HCT116 (cell line): ENCODE measurements around the gene IMPG1. TPM values are rescaled to one million over a fixed set of nuclear protein-coding genes. Genes with fewer than 3 reads are reported as not detected.

Experiments used
- ATAC-seq: fragments of 200-7000 bp; cut with Tn5 transposase; 2 replicates; pipeline ENCODE4 v1.9.1; 2020; ENCODE audit warnings: mild to moderate bottlenecking, moderate library complexity
- BruUV-seq: library from RNA; stranded (reverse); fragments of 400-500 nt; replicated peaks from 2 replicates; lab custom pipeline; 2021; lab: Mats Ljungman, UMichigan
- CTCF ChIA-PET: fragments of 300-600 bp; sonication (Branson Sonifier 250); formaldehyde crosslinking; loops from one replicate; lab custom pipeline; 2021; ENCODE audit warnings: antibody characterized with exemption; lab: Charles Lee
- POLR2A ChIA-PET: fragments of 300-600, 350-600 bp; sonication (Branson Sonifier 250); formaldehyde crosslinking; loops from one replicate; lab custom pipeline; 2021; ENCODE audit warnings: antibody characterized with exemption; lab: Charles Lee
- RAD21 ChIA-PET, 2 experiments: fragments of 300-600 bp; sonication (Branson Sonifier 250); formaldehyde crosslinking; loops; one replicate each; lab custom pipeline; 2023; ENCODE audit warnings: low total read pairs in 2 of 2; ENCODE audit not compliant: uncharacterized antibody in 2 of 2, unreplicated experiment in 2 of 2, low non-redundant PET in 1 of 2; lab: Charles Lee
- DNase-seq: peaks from one replicate; pipeline ENCODE4 v3.0.0-alpha.2; 2010; ENCODE audit warnings: low read depth, low spot score
- H2AFZ ChIP-seq: fragments of 200-600 bp; shearing (Covaris generic), sonication (generic); 2 replicates; pipeline ENCODE4 v1.6.1; 2017; ENCODE audit warnings: low read depth, mixed run types, mixed read lengths, antibody characterized with exemption, low read length; ENCODE audit not compliant: poor library complexity, severe bottlenecking
- H3K27ac ChIP-seq: 2 replicates; pipeline ENCODE4 v1.5.1; 2012; ENCODE audit warnings: low read depth, low read length
- H3K27me3 ChIP-seq: fragments of 200-600 bp; sonication (generic); 2 replicates; pipeline ENCODE4 v1.6.1; 2016; ENCODE audit warnings: mixed run types, low read length, mixed read lengths; ENCODE audit not compliant: insufficient read depth
- H3K36me3 ChIP-seq, 2 experiments: fragments of 200-500 bp in 1 of 2; fragments of 200-600 bp in 1 of 2; sonication (Bioruptor generic) in 1 of 2; sonication (generic) in 1 of 2; 2 replicates each; pipeline versions ENCODE4 v1.5.1 to v1.6.1; 2014 to 2016; ENCODE audit warnings: low read length in 2 of 2, inconsistent platforms in 1 of 2, mixed read lengths in 1 of 2, mixed run types in 1 of 2; ENCODE audit not compliant: insufficient read depth in 2 of 2, control insufficient read depth in 1 of 2
- H3K4me1 ChIP-seq, 2 experiments: fragments of 200-600 bp in 1 of 2; sonication (generic) in 1 of 2; 2 replicates each; pipeline versions ENCODE4 v1.5.1 to v1.6.1; 2012 to 2017; ENCODE audit warnings: low read length in 2 of 2, inconsistent platforms in 1 of 2, mild to moderate bottlenecking in 1 of 2, mixed read lengths in 1 of 2, mixed run types in 1 of 2, moderate library complexity in 1 of 2; ENCODE audit not compliant: insufficient read depth in 2 of 2, control insufficient read depth in 1 of 2
- H3K4me2 ChIP-seq: fragments of 200-600 bp; sonication (generic); 2 replicates; pipeline ENCODE4 v1.6.1; 2017; ENCODE audit warnings: mixed run types, low read length, mixed read lengths
- H3K4me3 ChIP-seq, 2 experiments: fragments of 200-600 bp in 1 of 2; sonication (generic) in 1 of 2; replicated peaks in 1 of 2; 2 replicates each; pipeline ENCODE4 v1.5.1; 2011 to 2016; ENCODE audit warnings: low read length in 2 of 2, control low read depth in 1 of 2, low read depth in 1 of 2, mild to moderate bottlenecking in 1 of 2, mixed read lengths in 1 of 2, mixed run types in 1 of 2
- H3K79me2 ChIP-seq: fragments of 200-600 bp; sonication (generic); 2 replicates; pipeline ENCODE4 v1.6.1; 2017; ENCODE audit warnings: mild to moderate bottlenecking, mixed run types, low read length, moderate library complexity, mixed read lengths; ENCODE audit not compliant: insufficient read depth
- H3K9ac ChIP-seq: fragments of 200-600 bp; sonication (generic); 2 replicates; pipeline ENCODE4 v1.6.1; 2016; ENCODE audit warnings: low read length, mixed read lengths
- H3K9me2 ChIP-seq: fragments of 200-600 bp; sonication (generic), shearing (Covaris generic); 2 replicates; pipeline ENCODE4 v1.6.1; 2017; ENCODE audit warnings: mixed run types, mild to moderate bottlenecking, moderate library complexity; ENCODE audit not compliant: insufficient read depth
- H3K9me3 ChIP-seq, 2 experiments: fragments of 200-500 bp in 1 of 2; fragments of 200-600 bp in 1 of 2; sonication (Bioruptor generic) in 1 of 2; sonication (generic) in 1 of 2; 2 replicates each; pipeline ENCODE4 v1.6.1; 2014 to 2017; ENCODE audit warnings: low read length in 2 of 2, mixed read lengths in 2 of 2, inconsistent platforms in 1 of 2, low read depth in 1 of 2, mild to moderate bottlenecking in 1 of 2, mixed run types in 1 of 2, moderate library complexity in 1 of 2; ENCODE audit not compliant: control insufficient read depth in 1 of 2, insufficient read depth in 1 of 2
- H4K20me1 ChIP-seq: fragments of 200-600 bp; sonication (generic), shearing (Covaris generic); 2 replicates; pipeline ENCODE4 v1.6.1; 2017; ENCODE audit warnings: mixed run types, mild to moderate bottlenecking, moderate library complexity; ENCODE audit not compliant: insufficient read depth
- CEBPB ChIP-seq: IDR thresholded peaks from 2 replicates; pipeline ENCODE4 v1.6.1; 2012; ENCODE audit warnings: low read depth
- EGR1 ChIP-seq: IDR thresholded peaks from 2 replicates; pipeline ENCODE4 v1.6.1; 2012; ENCODE audit warnings: low read depth
- ELF1 ChIP-seq: IDR thresholded peaks from 2 replicates; pipeline ENCODE4 v1.6.1; 2012; ENCODE audit warnings: low read depth, borderline replicate concordance
- EZH2phosphoT487 ChIP-seq: fragments of 200-600 bp; IDR thresholded peaks from 2 replicates; pipeline ENCODE4 v1.6.1; 2018; ENCODE audit warnings: antibody characterized with exemption, borderline replicate concordance
- FOSL1 ChIP-seq: IDR thresholded peaks from 2 replicates; pipeline ENCODE4 v1.6.1; 2012; ENCODE audit warnings: low read depth
- SIN3A ChIP-seq: IDR thresholded peaks from 2 replicates; pipeline ENCODE4 v1.6.1; 2012; ENCODE audit warnings: low read depth
- ZFX ChIP-seq: fragments of 450-650 bp; IDR thresholded peaks from 2 replicates; pipeline ENCODE4 v1.6.1; 2017
- intact Hi-C: fragments of 100-400 bp; cut with micrococcal nuclease; formaldehyde crosslinking; loops from 2 replicates; pipeline ENCODE4 v1.10.0; 2022
- total RNA-seq: library from RNA; stranded (reverse); gene quantifications from one replicate; pipeline ENCODE4 v1.2.1, GENCODE V29; 2021; ENCODE audit not compliant: unreplicated experiment
- TF ChIP-seq, protein P1 (sequence below): IDR thresholded peaks from 2 replicates; pipeline ENCODE4 v1.6.1; 2011; ENCODE audit warnings: mild to moderate bottlenecking, low read length, moderate library complexity; ENCODE audit not compliant: insufficient replicate concordance; ENCODE audit errors: extremely low read depth
- TF ChIP-seq, protein P2 (sequence below), 3 experiments: fragments of 200-600 bp in 1 of 3; sonication (generic) in 1 of 3; IDR thresholded peaks in 2 of 3; conservative IDR thresholded peaks in 1 of 3; 2 replicates each; pipeline ENCODE4 v1.5.1; 2012 to 2017; ENCODE audit warnings: low read depth in 2 of 3, low read length in 2 of 3, antibody characterized with exemption in 1 of 3, borderline replicate concordance in 1 of 3, control low read depth in 1 of 3, mild to moderate bottlenecking in 1 of 3, mixed read lengths in 1 of 3, mixed run types in 1 of 3, moderate library complexity in 1 of 3; ENCODE audit not compliant: insufficient read depth in 1 of 3

Gene IMPG1
- total RNA-seq, 1 experiment from 2014 or later, result not detected

DNA sequence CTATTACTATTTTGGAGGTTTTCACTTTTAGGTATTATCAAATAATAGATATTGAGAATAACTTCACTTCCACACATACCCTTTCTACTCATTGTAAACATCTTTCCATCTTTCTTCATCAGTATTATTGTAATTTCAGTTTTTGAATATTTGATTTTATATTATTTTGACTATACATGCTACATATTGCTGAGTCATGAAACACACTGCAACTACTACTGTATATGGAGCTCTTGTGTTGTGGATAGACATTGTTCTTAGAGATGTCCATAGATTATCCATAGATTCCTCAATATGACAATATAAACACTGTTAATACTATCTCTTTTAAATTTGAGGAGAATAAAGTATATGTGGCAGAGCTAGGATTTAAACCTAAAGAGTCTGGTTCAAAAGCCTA is 819 bp upstream of the IMPG1 start:
- ChIA-PET RAD21 (no interaction called here), CTCF (no interaction called here), POLR2A (no interaction called here)
- no peaks in the 10 kb centered on the region for H3K4me1 ChIP-seq
- DNase-seq, result no peak
- H3K79me2 ChIP-seq, result no peaks in the 10 kb centered on the region
- no peak for ATAC-seq
- no peaks in the 10 kb centered on the region for H4K20me1 ChIP-seq
- intact Hi-C loops, result no loop called here
- H3K27ac ChIP-seq, result no peak overlapping the region
- TF ChIP-seq, protein P1, sequence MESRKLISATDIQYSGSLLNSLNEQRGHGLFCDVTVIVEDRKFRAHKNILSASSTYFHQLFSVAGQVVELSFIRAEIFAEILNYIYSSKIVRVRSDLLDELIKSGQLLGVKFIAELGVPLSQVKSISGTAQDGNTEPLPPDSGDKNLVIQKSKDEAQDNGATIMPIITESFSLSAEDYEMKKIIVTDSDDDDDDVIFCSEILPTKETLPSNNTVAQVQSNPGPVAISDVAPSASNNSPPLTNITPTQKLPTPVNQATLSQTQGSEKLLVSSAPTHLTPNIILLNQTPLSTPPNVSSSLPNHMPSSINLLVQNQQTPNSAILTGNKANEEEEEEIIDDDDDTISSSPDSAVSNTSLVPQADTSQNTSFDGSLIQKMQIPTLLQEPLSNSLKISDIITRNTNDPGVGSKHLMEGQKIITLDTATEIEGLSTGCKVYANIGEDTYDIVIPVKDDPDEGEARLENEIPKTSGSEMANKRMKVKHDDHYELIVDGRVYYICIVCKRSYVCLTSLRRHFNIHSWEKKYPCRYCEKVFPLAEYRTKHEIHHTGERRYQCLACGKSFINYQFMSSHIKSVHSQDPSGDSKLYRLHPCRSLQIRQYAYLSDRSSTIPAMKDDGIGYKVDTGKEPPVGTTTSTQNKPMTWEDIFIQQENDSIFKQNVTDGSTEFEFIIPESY, result no peak
- TF ChIP-seq, protein P2, sequence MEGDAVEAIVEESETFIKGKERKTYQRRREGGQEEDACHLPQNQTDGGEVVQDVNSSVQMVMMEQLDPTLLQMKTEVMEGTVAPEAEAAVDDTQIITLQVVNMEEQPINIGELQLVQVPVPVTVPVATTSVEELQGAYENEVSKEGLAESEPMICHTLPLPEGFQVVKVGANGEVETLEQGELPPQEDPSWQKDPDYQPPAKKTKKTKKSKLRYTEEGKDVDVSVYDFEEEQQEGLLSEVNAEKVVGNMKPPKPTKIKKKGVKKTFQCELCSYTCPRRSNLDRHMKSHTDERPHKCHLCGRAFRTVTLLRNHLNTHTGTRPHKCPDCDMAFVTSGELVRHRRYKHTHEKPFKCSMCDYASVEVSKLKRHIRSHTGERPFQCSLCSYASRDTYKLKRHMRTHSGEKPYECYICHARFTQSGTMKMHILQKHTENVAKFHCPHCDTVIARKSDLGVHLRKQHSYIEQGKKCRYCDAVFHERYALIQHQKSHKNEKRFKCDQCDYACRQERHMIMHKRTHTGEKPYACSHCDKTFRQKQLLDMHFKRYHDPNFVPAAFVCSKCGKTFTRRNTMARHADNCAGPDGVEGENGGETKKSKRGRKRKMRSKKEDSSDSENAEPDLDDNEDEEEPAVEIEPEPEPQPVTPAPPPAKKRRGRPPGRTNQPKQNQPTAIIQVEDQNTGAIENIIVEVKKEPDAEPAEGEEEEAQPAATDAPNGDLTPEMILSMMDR (IDR thresholded peaks at IDR 0.05 in 2 of 3, conservative IDR thresholded peaks at IDR 0.05 in 1 of 3; ENCODE audit: borderline replicate concordance in 1 of 3, insufficient read depth in 1 of 3, low read depth in 2 of 3, low read length in 2 of 3), result no peak
- TF ChIP-seq ZFX (no peak), CEBPB (no peak), FOSL1 (no peak), SIN3A (no peak), ELF1 (no peak), EZH2phosphoT487 (no peak), EGR1 (no peak)
- H3K27me3 ChIP-seq, result no peaks in the 10 kb centered on the region
- peaks cover 3 to 5% of the 10 kb centered on the region in 2 experiments; a peak in 1 of 4 replicates for H3K9me3 ChIP-seq
- H2AFZ ChIP-seq, result no peak overlapping the region
- no peaks in the 10 kb centered on the region for H3K9me2 ChIP-seq
- no peak overlapping the region for H3K4me3 ChIP-seq
- H3K36me3 ChIP-seq, result no peaks in the 10 kb centered on the region
- no peak overlapping the region for H3K4me2 ChIP-seq
- no TSS peak for BruUV-seq
- no peak overlapping the region for H3K9ac ChIP-seq
